Upper lobe of right lung (tissue), 1 donor: Measurements from ENCODE around the gene WASL. TPM values are rescaled to one million over a fixed set of nuclear protein-coding genes. Genes with fewer than 3 reads are reported as not detected.

Experiments used
- ATAC-seq: fragments of 200-7000 bp; cut with Tn5 transposase; one replicate; pipeline ENCODE4 v1.9.1; 2020; ENCODE audit warnings: mild to moderate bottlenecking, moderate library complexity
- DNase-seq: peaks from one replicate; pipeline ENCODE4 v3.0.0-alpha.2; 2020
- H3K27ac ChIP-seq: fragments of 200-600 bp; one replicate; pipeline ENCODE4 v1.8.0; 2022
- H3K27me3 ChIP-seq: fragments of 200-600 bp; one replicate; pipeline ENCODE4 v1.8.0; 2022; ENCODE audit warnings: mild to moderate bottlenecking
- H3K36me3 ChIP-seq: fragments of 200-600 bp; one replicate; pipeline ENCODE4 v1.8.0; 2022
- H3K4me1 ChIP-seq: fragments of 200-600 bp; one replicate; pipeline ENCODE4 v1.8.0; 2022
- H3K4me3 ChIP-seq: fragments of 200-600 bp; one replicate; pipeline ENCODE4 v1.8.0; 2022; ENCODE audit warnings: mild to moderate bottlenecking
- H3K9me3 ChIP-seq: fragments of 200-600 bp; one replicate; pipeline ENCODE4 v1.8.0; 2022
- intact Hi-C: fragments of 100-400 bp; cut with DNase I; formaldehyde crosslinking; loops from one replicate; pipeline ENCODE4 v1.11.0; 2022
- total RNA-seq: library from RNA; stranded (reverse); fragmentation: NEBNext Ultra II Directional; extraction: Animal tissue kit (Norgen Biotek cat#: 25700); gene quantifications from one replicate; pipeline ENCODE4 v1.2.1, GENCODE V29; 2021
- TF ChIP-seq, protein P1 (sequence below): fragments of 200-600 bp; IDR thresholded peaks from one replicate; pipeline ENCODE4 v1.8.0; 2022; ENCODE audit warnings: antibody characterized with exemption
- donor health status: DM: no; HTN: yes; CAD: no; lungs with severe emphysema.

The WASL gene
- total RNA-seq, 1 donor from 2014 or later, result 40.0 TPM

- TF ChIP-seq, protein P1, sequence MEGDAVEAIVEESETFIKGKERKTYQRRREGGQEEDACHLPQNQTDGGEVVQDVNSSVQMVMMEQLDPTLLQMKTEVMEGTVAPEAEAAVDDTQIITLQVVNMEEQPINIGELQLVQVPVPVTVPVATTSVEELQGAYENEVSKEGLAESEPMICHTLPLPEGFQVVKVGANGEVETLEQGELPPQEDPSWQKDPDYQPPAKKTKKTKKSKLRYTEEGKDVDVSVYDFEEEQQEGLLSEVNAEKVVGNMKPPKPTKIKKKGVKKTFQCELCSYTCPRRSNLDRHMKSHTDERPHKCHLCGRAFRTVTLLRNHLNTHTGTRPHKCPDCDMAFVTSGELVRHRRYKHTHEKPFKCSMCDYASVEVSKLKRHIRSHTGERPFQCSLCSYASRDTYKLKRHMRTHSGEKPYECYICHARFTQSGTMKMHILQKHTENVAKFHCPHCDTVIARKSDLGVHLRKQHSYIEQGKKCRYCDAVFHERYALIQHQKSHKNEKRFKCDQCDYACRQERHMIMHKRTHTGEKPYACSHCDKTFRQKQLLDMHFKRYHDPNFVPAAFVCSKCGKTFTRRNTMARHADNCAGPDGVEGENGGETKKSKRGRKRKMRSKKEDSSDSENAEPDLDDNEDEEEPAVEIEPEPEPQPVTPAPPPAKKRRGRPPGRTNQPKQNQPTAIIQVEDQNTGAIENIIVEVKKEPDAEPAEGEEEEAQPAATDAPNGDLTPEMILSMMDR, result no peak
- H3K36me3 ChIP-seq, result no peaks in the 10 kb centered on the region
- ATAC-seq, result no peak
- H3K27ac ChIP-seq, result no peak overlapping the region
- intact Hi-C loops, result no loop called here
- H3K4me1 ChIP-seq, result no peaks in the 10 kb centered on the region
- H3K4me3 ChIP-seq, result no peak overlapping the region
- DNase-seq, result no peak
- no peaks in the 10 kb centered on the region for H3K27me3 ChIP-seq
- H3K9me3 ChIP-seq, result no peaks in the 10 kb centered on the region
These were observed 19.7 kb upstream of the WASL start for GRCh38 chr7:123768493-123768892.

DNA sequence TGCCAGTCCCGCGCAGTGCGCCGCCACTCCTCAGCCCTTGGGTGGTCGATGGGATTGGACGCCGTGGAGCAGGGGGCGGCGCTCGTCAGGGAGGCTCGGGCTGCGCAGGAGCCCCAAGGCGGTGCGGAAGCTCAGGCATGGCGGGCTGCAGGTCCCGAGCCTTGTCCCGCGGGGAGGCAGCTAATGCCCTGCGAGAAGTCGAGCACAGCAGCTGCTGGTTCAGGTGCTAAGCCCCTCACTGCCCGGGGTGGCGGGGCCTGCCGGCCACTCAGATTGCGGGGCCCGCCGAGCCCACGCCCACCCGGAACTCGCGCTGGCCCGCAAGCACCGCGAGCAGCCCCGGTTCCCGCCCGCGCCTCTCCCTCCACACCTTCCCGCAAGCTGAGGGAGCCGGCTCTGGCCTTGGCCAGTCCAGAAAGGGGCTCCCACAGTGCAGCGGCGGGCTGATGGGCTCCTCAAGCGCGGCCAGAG, 14.4 kb upstream of the WASL start:
- intact Hi-C loops, result no loop called here
- Histone ChIP-seq H3K4me1 (no peaks in the 10 kb centered on the region), H3K27ac (no peak overlapping the region), H3K36me3 (no peaks in the 10 kb centered on the region), H3K4me3 (no peak overlapping the region), H3K27me3 (no peaks in the 10 kb centered on the region), H3K9me3 (no peaks in the 10 kb centered on the region)
- TF ChIP-seq, protein P1, result no peak
- DNase-seq, result no peak
- no peak for ATAC-seq

GRCh38 chr7:123761729-123762128, 12.9 kb upstream of the WASL start:
- Histone ChIP-seq H3K27me3 (no peaks in the 10 kb centered on the region), H3K27ac (no peak overlapping the region), H3K9me3 (no peaks in the 10 kb centered on the region), H3K4me1 (no peaks in the 10 kb centered on the region), H3K36me3 (no peaks in the 10 kb centered on the region), H3K4me3 (no peak overlapping the region)
- DNase-seq, result no peak
- ATAC-seq, result no peak
- intact Hi-C loops, result no loop called here
- TF ChIP-seq, protein P1, result no peak

GRCh38 chr7:123757095-123757494, 8.3 kb upstream of the WASL start:
- TF ChIP-seq, protein P1, result no peak
- ATAC-seq, result no peak
- DNase-seq, result no peak
- H3K27me3 ChIP-seq, result no peaks in the 10 kb centered on the region
- no peaks in the 10 kb centered on the region for H3K9me3 ChIP-seq
- H3K4me1 ChIP-seq, result peaks cover under 1% of the 10 kb centered on the region
- H3K27ac ChIP-seq, result no peak overlapping the region
- no peak overlapping the region for H3K4me3 ChIP-seq
- intact Hi-C loops, result no loop called here
- no peaks in the 10 kb centered on the region for H3K36me3 ChIP-seq

GRCh38 chr7:123755338-123755737, 6.5 kb upstream of the WASL start:
- intact Hi-C loops, result no loop called here
- no peaks in the 10 kb centered on the region for H3K27me3 ChIP-seq
- H3K9me3 ChIP-seq, result no peaks in the 10 kb centered on the region
- no peak for DNase-seq
- ATAC-seq, result no peak
- H3K27ac ChIP-seq, result no peak overlapping the region
- no peaks in the 10 kb centered on the region for H3K36me3 ChIP-seq
- H3K4me1 ChIP-seq, result peaks cover 7% of the 10 kb centered on the region
- no peak overlapping the region for H3K4me3 ChIP-seq
- TF ChIP-seq, protein P1, result no peak

DNA sequence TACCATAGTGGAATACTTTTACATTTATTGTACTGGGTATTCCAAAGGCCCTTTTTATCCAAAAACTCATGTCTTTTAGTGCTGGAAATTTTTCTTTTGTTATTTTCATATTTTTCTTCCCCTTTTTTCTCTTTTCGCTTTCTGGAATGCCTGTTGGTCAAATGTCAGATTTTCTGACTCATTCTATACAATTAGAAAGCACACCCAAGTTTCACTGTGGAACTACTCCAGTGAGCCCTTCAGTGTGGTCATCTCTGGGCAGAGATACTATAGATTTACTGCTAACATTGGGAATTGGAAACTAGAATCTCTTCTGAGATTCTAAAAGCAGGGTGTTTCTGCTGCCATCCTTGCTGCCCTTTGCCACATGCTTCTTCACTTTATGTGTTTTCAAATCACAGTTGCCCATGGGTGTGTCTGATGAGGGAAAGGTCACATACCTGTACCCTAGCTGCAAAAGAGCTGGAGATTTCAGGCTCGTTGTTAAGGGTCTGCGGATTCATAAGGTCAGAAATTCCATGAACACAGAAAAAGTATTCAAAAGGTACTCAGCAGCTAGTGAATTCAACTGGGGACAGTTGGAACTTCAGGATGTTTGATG, 5.6 kb upstream of the WASL start:
- TF ChIP-seq, protein P1, result no peak
- Histone ChIP-seq H3K4me1 (peaks cover 15% of the 10 kb centered on the region), H3K9me3 (no peaks in the 10 kb centered on the region), H3K4me3 (no peak overlapping the region), H3K36me3 (no peaks in the 10 kb centered on the region), H3K27me3 (no peaks in the 10 kb centered on the region), H3K27ac (no peak overlapping the region)
- DNase-seq, result no peak
- intact Hi-C loops, result no loop called here
- peak; percentile 42 for ATAC-seq
